Renal cortex interstitium (tissue), 15 donors: Measurements from ENCODE around the gene MPC1. TPM values are rescaled to one million over a fixed set of nuclear protein-coding genes. Genes with fewer than 3 reads are reported as not detected.

Experiments used
- DNase-seq, 11 donors: peaks; one replicate each; pipeline ENCODE4 v3.0.0-alpha.2; 2013; ENCODE audit warnings: low read depth in 9 of 11, low spot score in 4 of 11; ENCODE audit errors: extremely low read depth in 1 of 11
- long read RNA-seq, 16 experiments: transcript quantifications; one replicate each; lab custom pipeline, GENCODE V29; 2026
- polyA plus RNA-seq, 3 donors: library from polyadenylated mRNA; unstranded; fragments of 120-200 nt; gene quantifications; one replicate each; pipeline ENCODE4 v1.2.1, GENCODE V29; 2013; ENCODE audit not compliant: insufficient read length in 3 of 3

Gene MPC1
- 10 to 100 TPM; 67.9 to 99.8 (median 73.5) TPM for polyA plus RNA-seq
- long read RNA-seq, donor 1, partial matches to known transcripts: 0 of 45 reads
- long read RNA-seq, donor 1, other reads (novel, unspliced or antisense): 45 of 45 reads
- long read RNA-seq, donor 2, partial matches to known transcripts: 46 of 46 reads
- long read RNA-seq, donor 2, other reads (novel, unspliced or antisense): 0 of 46 reads
- long read RNA-seq, donor 3, partial matches to known transcripts: 84 of 85 reads
- long read RNA-seq, donor 3, other reads (novel, unspliced or antisense): 0 of 85 reads
- long read RNA-seq, donor 4, partial matches to known transcripts: 0 of 60 reads
- long read RNA-seq, donor 4, other reads (novel, unspliced or antisense): 60 of 60 reads
- long read RNA-seq, donor 5: 0 reads
- long read RNA-seq, donor 6, partial matches to known transcripts: 57 of 57 reads
- long read RNA-seq, donor 6, other reads (novel, unspliced or antisense): 0 of 57 reads
- long read RNA-seq, donor 7, partial matches to known transcripts: 7 of 103 reads
- long read RNA-seq, donor 7, other reads (novel, unspliced or antisense): 96 of 103 reads
- long read RNA-seq, donor 8: 0 reads
- long read RNA-seq, donor 9, partial matches to known transcripts: 53 of 53 reads
- long read RNA-seq, donor 9, other reads (novel, unspliced or antisense): 0 of 53 reads
- long read RNA-seq, donor 10, partial matches to known transcripts: 0 of 61 reads
- long read RNA-seq, donor 10, other reads (novel, unspliced or antisense): 61 of 61 reads
- long read RNA-seq, donor 11, partial matches to known transcripts: 0 of 42 reads
- long read RNA-seq, donor 11, other reads (novel, unspliced or antisense): 42 of 42 reads
- long read RNA-seq, donor 12, partial matches to known transcripts: 7 of 53 reads
- long read RNA-seq, donor 12, other reads (novel, unspliced or antisense): 45 of 53 reads
- long read RNA-seq, donor 13: 0 reads
- long read RNA-seq, donor 14, partial matches to known transcripts: 0 of 59 reads
- long read RNA-seq, donor 14, other reads (novel, unspliced or antisense): 59 of 59 reads
- long read RNA-seq, donor 15, partial matches to known transcripts: 0 of 35 reads
- long read RNA-seq, donor 15, other reads (novel, unspliced or antisense): 35 of 35 reads
- long read RNA-seq, donor 16, partial matches to known transcripts: 15 of 186 reads
- long read RNA-seq, donor 16, other reads (novel, unspliced or antisense): 169 of 186 reads

DNA sequence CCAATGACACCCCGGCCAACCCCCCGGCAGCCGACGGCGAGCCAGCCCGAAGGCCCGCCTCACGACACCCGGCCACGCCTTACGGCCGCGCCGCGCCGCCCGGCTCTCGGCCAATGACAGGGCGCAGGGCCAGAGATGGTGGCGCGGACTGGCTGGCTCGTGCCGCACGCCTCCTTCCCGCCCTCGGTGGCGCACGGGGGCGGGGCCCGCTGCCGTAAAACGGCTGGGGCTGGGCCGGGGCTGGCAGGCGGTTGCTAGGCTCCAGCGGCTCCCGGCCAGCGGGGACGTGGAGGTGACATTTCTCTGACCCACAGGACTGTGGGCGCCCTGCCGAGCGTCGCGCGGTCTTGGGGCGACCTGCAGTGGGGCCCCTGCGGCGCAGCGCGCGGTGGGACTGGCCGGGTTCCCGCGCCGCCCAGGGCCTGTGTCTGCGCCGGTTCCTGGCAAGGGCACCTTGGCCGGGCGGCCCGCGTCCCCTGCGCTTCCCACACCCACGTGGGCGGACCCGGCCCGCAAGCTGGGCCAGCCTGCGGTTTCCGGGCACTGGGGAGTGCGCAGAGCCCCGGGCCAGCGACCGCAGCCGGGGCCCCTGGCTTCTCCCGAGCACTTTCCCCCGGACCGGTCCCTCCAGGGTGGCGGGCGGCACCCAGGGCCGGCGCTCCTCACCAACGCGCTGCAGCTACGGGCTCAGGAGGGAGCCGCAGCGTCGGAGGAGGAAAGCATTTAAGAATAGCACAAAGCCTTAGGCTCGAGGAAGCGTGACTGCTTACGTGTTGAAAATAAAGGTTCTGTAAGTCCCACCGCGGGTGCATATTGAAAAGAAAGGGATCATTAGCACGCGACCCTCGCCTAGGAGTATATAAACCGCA lies at the start of gene MPC1:
MPC1 (minus strand) TSS at position 8 of the 869 bp plus-strand sequence. CDS start 64 bp downstream, outside the sequence.
- peak; percentile 78 to 96 (median 95) for DNase-seq

DNA sequence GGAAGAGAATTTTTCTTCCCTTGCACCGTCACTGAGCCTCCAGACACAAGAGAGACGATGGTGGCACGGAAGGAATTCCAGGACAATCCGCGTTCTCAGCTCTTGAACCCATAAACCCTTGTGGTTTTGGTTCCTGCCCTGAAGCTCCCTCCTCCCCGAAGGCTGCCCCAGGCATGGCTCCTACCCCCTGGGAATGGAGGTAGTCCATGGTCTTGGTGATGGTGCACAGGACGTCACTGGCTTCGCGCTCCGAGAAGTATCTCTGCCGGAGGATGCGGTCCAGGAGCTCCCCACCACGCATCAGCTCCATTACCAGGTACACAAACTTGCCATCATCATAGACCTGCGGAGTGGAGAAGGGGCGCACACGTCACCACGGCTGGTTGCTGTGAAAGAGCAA lies 47.5 kb upstream of the MPC1 start:
- DNase-seq: no peak

DNA sequence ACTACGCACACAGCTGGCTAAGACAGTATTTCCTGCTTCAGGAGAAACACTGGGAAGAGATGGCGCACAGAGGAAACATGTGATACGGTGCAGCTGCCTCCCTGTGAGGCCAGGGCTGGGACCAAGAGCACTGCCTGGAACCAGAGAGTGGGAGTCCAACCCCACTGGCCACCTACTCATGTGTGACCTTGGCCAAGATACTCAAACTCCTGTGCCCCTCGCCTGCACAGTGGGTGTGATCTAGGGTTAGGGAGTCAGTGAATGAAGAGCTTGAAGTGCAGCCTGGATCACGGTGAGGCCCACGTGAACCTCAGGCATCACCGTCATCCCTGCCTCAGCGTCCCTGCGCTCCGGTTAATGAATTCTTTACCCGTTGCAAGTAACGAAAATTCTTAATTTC lies 41.7 kb upstream of the MPC1 start:
- DNase-seq: no peak

DNA sequence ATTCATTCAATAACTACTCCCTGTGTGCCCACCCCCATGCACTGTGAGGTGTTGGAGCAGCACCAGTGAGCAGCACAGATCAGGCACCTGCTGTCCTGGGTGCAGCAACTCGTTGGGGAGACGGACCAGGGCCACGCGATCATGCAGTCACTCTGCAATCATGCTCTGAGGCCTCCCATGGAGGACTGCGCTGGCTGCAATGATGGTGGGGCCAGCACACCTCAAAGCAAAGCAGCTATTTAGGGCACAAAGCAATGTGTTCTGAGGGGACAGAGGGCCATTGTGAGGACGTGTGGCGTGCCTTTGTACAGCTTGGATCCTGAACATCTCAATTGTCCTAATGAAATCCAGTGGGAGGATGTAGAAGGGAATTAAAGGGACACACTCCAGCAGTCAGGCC lies 41.0 kb upstream of the MPC1 start:
- no peak for DNase-seq

DNA sequence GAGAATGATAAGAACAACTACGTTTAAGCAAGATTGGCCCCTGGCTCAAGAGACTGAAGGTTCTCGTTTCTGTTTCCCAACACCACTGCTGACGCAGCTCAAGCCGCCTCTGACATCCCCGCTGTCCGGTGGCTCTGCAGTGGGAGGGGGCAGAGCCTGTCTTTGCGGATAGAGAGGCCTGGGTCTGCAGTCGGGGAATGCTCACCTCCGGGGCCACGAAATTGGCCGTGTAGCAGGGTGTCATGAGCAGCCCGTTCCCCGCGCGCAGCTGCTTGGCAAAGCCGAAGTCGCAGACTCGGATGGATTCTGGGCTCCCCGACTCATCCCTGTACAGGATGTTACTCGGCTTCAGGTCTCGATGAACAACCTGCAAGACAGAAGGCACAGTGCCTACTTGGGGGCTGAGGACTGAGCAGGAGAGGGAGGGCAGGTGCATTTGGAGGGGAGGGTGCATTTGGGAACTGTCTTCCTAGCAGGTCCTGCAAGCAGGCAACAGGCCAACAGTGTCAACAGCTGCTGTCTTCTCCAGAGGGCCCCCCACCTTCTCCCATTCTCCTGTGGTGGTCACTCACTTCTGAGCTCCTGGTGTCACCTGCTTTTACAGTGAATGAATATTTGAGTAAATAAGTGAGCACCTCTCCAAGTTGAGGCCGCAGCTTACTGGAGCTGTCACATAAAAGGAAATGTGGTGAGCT lies 40.5 kb upstream of the MPC1 start:
- no peak for DNase-seq

DNA sequence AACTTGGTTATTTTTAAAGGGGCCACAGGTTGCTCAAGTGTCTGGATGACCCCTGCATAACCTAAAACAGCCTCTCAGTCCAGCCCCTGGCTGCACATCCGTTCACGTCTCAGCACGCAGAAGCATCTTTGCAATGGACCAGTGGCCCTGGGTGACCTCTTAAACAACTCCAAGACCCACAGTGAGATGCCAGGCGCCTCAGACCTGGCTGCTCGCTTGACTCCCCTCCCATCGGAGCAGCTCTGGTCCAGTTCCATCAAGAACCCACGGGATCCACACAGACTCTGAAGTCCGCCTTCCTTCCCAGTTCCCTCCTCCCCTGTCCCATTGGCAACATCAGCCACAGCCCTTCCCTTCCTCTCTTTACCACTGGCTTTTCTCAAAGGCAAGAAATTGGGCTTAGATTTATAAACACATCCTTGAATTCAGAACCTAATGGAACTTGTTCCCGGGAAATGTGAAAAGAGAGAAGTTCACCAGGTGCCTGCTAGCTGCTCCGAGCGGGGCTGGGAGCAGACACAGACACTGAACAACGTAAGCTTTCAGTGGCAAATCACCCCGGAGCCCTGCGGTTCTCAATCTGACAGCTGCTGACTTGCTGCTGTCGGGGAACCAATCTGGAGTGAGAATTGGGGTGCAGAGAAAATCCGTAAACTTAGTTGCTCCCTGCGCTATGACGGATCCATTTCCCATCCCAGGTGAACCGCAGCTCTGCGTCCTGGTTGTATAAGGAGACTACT lies 39.6 kb upstream of the MPC1 start:
- DNase-seq: no peak

DNA sequence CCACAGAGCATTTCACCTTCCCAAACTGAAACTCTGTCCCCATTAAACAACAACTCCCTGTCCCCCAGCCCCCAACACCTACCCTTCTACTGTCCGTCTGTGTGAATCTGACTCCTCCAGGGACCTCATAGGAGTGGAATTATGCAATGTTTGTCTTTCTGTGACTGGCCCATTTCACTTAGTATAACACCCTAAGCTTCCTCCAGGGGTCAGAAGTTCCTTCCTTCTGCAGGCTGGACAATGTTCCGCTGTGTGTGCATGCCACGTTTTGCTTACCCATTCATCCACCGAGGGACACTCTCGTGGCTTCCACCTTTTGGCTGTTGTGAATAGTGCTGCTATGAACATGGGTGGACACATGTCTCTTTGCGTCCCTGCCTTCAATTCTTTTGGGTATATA lies 37.6 kb upstream of the MPC1 start:
- no peak for DNase-seq

DNA sequence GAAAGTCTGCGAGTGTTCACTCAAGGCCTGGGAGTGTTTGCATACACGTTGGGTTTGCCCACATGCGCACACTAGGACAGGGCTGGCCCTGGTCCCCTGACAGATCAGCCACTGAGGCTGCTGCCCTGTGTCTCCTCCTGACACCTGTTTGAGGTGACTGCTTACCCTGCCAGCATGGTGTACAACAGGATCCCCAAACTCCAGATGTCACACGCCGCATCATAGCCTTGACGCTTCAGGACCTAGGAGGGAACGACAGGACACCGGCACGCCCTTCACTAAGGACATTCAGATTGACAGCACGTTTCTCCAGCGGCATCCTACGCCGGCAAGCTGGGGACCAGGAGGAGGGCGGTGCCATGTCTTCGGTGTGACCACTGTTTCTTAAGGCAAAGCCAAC lies 37.0 kb upstream of the MPC1 start:
- DNase-seq: no peak

DNA sequence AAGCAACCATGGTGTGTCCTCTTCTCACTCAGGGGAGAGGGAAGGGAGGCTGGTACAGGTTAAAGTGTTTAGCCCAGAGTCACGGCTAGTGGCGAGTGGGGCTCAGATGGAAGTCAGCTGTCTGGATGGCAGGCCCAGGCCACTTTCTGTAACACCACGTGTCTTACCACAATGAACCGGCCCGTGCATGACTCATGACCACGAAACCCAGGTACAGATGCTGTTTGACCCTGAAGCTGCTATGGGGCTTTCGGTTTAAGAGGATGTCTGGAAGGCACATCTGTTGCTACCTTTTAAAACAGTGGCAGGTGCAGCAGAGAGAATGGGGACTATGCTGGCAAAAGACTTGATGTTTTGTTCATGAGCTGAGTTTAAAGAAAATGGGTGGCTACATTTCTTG lies 36.5 kb upstream of the MPC1 start:
- DNase-seq: no peak

DNA sequence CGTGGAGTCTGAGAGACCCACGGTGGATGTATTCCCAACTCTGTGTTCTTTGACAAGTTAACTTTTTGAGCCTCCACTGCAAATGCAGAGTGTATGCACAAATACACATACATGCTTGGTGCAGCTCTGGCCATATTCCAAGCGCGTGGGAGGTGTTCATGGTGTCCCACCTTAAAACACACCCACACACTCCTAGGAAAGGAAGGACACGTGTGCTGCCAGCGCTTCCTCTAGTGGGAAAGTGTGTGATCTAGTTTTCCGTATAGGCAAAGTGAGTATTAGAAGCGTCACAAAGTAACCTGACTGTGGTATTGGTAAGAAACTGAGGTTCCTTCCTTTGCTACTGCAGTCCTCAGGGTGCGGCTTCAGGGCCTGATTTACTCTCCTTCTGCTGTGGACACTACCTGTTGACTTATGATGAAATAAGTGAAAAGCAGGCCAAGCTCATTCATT lies 36.0 kb upstream of the MPC1 start:
- DNase-seq: no peak

DNA sequence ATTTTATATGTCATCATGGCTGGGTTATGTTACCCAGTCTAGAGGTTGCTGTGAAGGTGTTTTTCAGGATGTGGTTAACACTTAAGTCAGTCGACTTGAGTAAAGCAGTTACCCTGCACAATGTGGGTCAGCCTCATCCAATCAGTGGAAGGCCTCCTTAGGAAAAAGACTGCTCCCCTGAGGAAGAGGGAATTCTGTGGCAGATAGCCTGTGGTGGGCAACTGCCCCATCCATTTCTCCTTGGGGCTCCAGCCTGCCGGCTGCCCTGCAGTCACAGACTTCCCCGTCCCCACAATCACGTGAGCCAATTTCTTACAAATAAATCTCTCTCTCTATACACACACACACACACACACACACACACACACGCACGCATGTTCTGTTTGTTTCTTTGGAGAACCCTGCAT lies 34.5 kb upstream of the MPC1 start:
- no peak for DNase-seq

DNA sequence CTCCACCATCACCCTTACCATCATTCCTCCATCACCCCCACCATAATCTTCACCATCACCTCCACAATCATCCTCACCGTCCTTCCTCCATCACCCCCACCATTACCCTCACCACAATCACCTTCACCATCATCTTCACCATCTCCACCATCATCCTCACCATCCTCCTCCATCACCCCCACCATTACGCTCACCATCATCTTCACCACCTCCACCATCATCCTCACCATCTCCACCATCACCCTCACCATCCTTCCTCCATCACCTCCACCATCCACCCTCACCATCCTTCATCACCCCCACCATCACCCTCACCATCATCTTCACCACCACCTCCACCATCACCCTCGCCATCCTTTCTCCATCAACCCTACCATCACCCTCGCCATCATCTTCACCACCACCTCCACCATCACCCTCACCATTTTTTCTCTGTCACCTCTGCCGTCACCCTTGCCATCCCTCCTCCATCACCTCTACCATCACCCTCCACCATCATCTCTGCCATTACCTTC lies 33.1 kb upstream of the MPC1 start:
- DNase-seq: no peak

DNA sequence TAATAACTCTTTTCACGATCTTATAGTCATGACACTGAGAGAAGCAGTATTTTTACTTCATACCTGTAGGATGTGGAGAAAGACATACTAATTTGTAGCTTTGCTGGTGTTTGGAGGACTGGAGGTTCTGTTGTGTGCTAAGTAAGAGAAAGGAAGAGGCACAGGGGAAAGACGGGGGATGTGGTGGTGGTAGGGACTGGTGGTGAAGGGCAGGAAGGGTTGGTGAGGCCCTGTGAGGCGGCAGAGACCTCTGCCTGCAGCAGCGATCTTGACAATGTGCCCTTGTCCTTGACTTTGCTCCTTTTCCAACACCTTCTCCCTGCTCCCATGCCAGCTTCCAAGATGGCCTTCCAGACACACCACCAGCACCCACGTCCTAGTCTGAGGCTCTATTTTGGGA lies 32.6 kb upstream of the MPC1 start:
- DNase-seq: no peak

DNA sequence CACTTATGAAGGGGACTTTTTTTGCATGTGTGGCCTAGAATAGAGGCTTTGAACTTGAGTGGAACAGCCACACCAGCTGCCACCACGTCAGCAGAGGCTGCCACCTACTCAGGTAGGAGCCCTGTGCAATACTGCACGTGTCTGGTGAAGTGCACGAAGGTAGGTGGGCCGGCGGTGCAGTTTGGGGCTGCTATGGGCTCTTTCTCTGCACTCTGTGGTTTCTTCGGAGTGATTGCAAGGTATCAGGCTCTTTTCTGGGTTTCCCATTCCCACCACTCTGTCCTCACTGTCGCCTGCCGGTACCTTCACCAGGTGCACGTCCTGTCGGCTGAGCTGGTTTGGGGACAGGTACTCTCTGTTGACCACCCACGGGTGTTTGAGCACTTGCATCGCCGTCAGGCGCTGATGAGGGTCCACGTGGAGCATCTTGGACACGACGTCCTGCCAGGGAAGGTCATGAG lies 30.8 kb upstream of the MPC1 start:
- DNase-seq: no peak

DNA sequence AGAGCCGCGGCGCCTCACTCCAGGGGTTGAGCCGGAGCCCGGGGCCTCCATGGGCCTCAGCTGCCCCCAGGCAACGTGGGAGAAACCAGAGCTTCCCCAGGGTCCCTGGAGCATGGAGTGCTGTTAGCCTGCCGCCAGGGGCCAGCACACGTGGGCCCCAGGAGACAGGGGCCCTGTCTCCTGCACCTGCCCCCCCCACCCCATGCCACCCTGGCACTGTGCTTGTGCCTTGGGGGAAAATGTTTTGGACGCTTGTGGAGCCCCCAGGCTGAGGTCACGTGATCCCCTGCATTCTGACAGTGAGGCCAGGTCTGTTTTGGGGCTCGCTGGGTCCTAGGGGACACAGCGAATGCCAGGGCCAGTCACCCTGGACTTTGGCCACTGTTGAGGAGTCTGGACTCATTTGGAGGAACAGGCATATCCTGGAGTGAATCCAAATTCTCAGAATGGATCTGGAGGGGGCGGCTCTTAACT lies 30.2 kb upstream of the MPC1 start:
- no peak for DNase-seq

DNA sequence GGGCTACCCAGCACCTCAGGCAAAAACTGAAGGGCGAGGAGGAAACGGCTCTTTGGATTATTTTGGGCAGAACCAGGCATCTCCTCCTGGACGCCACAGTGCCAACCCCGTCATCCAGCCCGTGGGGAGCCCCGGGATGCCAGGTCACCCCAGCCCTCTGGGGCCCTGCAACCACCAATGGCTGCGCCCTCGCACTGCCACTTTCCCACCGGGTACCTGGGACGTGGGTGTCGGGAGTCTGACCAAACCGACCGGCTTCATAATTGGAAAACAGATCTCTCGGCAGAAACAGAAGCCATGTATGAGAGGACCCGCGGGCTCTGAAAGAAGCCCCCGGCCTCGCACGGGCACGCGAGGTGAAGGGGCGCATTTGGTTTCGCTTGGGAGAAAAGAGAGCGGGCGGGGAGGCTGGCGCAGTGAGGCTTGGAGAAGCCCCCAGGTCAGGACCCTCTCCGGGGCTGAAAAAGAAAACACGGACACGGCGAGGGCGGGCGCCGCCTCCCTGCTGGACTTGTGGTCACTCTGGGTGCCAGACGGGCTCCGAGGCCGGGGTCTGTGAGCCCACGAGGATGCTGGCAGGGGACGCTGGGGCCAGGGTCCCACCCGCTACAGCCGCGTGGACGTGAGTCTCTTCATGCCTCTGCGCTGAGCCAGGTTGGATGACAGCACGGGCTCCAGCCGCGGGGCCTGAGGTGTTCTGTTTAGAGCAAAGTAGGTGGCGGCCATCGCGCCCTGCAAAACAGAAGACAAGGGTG lies 29.6 kb upstream of the MPC1 start:
- no peak for DNase-seq
